Hepatocyte (in vitro differentiated cells): ENCODE measurements around the gene PCNX4.

Experiments
- EZH2 ChIP-seq: fragments of 200-600 bp; sonication (generic); IDR thresholded peaks from 2 replicates; pipeline ENCODE4 v1.6.1; 2016; ENCODE audit warnings: antibody characterized with exemption, mild to moderate bottlenecking, borderline replicate concordance
- EZH2phosphoT487 ChIP-seq: fragments of 200-600 bp; sonication (generic); IDR thresholded peaks from one replicate; pipeline ENCODE4 v1.6.1; 2018; ENCODE audit warnings: antibody characterized with exemption, mild to moderate bottlenecking, low read depth, moderate library complexity; ENCODE audit not compliant: unreplicated experiment, severe bottlenecking
- TF ChIP-seq, protein P1 (sequence below): fragments of 200-600 bp; sonication (generic); IDR thresholded peaks from 2 replicates; pipeline ENCODE4 v1.5.1; 2016; ENCODE audit warnings: antibody characterized with exemption, mild to moderate bottlenecking; ENCODE audit not compliant: poor library complexity

DNA sequence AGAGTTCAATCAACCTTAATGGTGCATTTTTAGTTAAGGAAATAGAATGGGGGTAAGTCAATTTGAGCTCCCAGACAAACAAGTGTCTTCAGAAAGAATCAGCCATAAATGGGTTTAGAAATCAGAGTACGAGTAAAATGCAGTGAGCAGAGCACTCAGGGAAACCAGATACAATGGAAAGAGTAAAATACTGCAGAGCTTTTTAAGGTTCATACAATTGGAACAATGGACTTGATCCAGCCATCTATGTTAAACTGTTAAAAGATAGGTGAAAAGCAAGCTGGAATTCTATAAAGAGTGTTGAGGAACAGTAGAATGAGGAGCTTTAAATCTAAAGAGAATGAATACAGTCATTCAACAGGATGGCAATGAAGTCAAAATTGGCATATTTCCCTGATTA lies 23.8 kb upstream of the PCNX4 start:
- TF ChIP-seq EZH2 (no peak), EZH2phosphoT487 (no peak)
- TF ChIP-seq, protein P1, sequence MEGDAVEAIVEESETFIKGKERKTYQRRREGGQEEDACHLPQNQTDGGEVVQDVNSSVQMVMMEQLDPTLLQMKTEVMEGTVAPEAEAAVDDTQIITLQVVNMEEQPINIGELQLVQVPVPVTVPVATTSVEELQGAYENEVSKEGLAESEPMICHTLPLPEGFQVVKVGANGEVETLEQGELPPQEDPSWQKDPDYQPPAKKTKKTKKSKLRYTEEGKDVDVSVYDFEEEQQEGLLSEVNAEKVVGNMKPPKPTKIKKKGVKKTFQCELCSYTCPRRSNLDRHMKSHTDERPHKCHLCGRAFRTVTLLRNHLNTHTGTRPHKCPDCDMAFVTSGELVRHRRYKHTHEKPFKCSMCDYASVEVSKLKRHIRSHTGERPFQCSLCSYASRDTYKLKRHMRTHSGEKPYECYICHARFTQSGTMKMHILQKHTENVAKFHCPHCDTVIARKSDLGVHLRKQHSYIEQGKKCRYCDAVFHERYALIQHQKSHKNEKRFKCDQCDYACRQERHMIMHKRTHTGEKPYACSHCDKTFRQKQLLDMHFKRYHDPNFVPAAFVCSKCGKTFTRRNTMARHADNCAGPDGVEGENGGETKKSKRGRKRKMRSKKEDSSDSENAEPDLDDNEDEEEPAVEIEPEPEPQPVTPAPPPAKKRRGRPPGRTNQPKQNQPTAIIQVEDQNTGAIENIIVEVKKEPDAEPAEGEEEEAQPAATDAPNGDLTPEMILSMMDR, result no peak
